HL-60 (cell line): ENCODE data around the gene RHOB.

ENCODE experiments used
- DNase-seq, 2 experiments: peaks; one replicate each; pipeline ENCODE4 v3.0.0-alpha.2; 2010 to 2020; ENCODE audit warnings: low read depth in 1 of 2, low spot score in 1 of 2
- H3K27ac ChIP-seq: fragments of 250-450 bp; sonication (Bioruptor Pico); replicated peaks from 2 replicates; pipeline ENCODE4 v1.5.1; 2020; ENCODE audit warnings: mild to moderate bottlenecking, moderate library complexity
- H3K27me3 ChIP-seq: fragments of 250-450 bp; sonication (Bioruptor Pico); 2 replicates; pipeline ENCODE4 v1.5.1; 2021; ENCODE audit warnings: mild to moderate bottlenecking, moderate library complexity; ENCODE audit not compliant: insufficient read depth, poor library complexity, severe bottlenecking
- H3K4me3 ChIP-seq: replicated peaks from 2 replicates; pipeline ENCODE4 v1.5.1; 2011; ENCODE audit warnings: mild to moderate bottlenecking, control low read depth, low read length; ENCODE audit not compliant: insufficient read depth
- CTCF ChIP-seq: IDR thresholded peaks from one replicate; pipeline ENCODE4 v1.5.1; 2011; ENCODE audit warnings: low read length, control low read depth, inconsistent platforms; ENCODE audit not compliant: insufficient read depth
- GABPA ChIP-seq: IDR thresholded peaks from 2 replicates; pipeline ENCODE4 v1.6.1; 2012; ENCODE audit warnings: low read depth
- POLR2AphosphoS5 ChIP-seq: IDR thresholded peaks from 2 replicates; pipeline ENCODE4 v1.6.1; 2012; ENCODE audit warnings: low read depth
- REST ChIP-seq: IDR thresholded peaks from 2 replicates; pipeline ENCODE4 v1.6.1; 2012; ENCODE audit warnings: low read depth; ENCODE audit not compliant: insufficient replicate concordance
- SPI1 ChIP-seq: IDR thresholded peaks from 2 replicates; pipeline ENCODE4 v1.6.1; 2012; ENCODE audit warnings: low read depth, mild to moderate bottlenecking, borderline replicate concordance

Gene RHOB

GRCh38 chr2:20496076-20496872, 49.4 kb downstream of the RHOB start:
- DNase-seq: no peak
- H3K4me3 ChIP-seq: no peak overlapping the region
- TF ChIP-seq REST (no peak), GABPA (no peak), SPI1 (no peak), CTCF (no peak), POLR2AphosphoS5 (no peak)
- H3K27me3 ChIP-seq: no peaks in the 10 kb centered on the region
- no peak overlapping the region for H3K27ac ChIP-seq

- TF ChIP-seq CTCF (no peak), REST (no peak), GABPA (no peak), POLR2AphosphoS5 (no peak), SPI1 (no peak)
- DNase-seq: no peak
- Histone ChIP-seq H3K27me3 (no peaks in the 10 kb centered on the region), H3K27ac (no peak overlapping the region), H3K4me3 (no peak overlapping the region)
These were observed 50.1 kb downstream of the RHOB start for GRCh38 chr2:20496942-20497341.
